K562 (cell line): ENCODE data around the gene NBR1. TPM values are rescaled to one million over a fixed set of nuclear protein-coding genes. Genes with fewer than 3 reads are reported as not detected.

Experiments used
- ATAC-seq: fragments of 200-7000 bp; cut with Tn5 transposase; 3 replicates; pipeline ENCODE4 v1.9.1; 2020; ENCODE audit warnings: moderate library complexity
- BruUV-seq: library from RNA; stranded (reverse); fragments of 400-500 nt; replicated peaks from 2 replicates; lab custom pipeline; 2021; lab: Mats Ljungman, UMichigan
- CTCF ChIA-PET: fragments of 300-600 bp; formaldehyde crosslinking; extraction: SDS; loops from one replicate; lab custom pipeline; 2021; ENCODE audit warnings: low intra/inter-chr PET ratio; lab: Yijun Ruan, JAX
- POLR2A ChIA-PET: fragments of 300-600, 350-650 bp; sonication (Branson Sonifier 250); formaldehyde crosslinking; extraction: SDS; loops from one replicate; lab custom pipeline; 2021; ENCODE audit warnings: antibody characterized with exemption, inconsistent platforms; lab: Yijun Ruan, JAX
- DNase-seq, 4 experiments: peaks; one replicate each; pipeline versions ENCODE4 v3.0.0 to v3.0.0-alpha.2; 2011 to 2018; ENCODE audit warnings: low spot score in 3 of 4, mixed read lengths in 3 of 4; ENCODE audit errors: extremely low read depth in 1 of 4
- FAIRE-seq: peaks from 2 replicates; lab custom pipeline; 2011; peaks lifted over from hg19 to GRCh38; lab: Jason Lieb, UNC
- H2AFZ ChIP-seq: 2 replicates; pipeline ENCODE4 v1.6.0; 2011; ENCODE audit warnings: low read depth, low read length, control low read depth, inconsistent platforms
- H3K27ac ChIP-seq: fragments of 200-600 bp; 3 replicates; pipeline ENCODE4 v1.8.0; 2011; ENCODE audit warnings: low read depth, mild to moderate bottlenecking, control low read depth, inconsistent platforms, low read length, moderate library complexity, mixed read lengths; ENCODE audit errors: extremely low read depth
- H3K27me3 ChIP-seq, 2 experiments: fragments of 300-600 bp in 1 of 2; 2 replicates in 1 of 2; 3 replicates in 1 of 2; pipeline versions ENCODE4 v1.6.0 to v1.8.0; 2011; ENCODE audit warnings: inconsistent platforms in 2 of 2, low read length in 2 of 2, mild to moderate bottlenecking in 1 of 2, mixed read lengths in 1 of 2, moderate library complexity in 1 of 2; ENCODE audit not compliant: control insufficient read depth in 2 of 2, insufficient read depth in 2 of 2
- H3K36me3 ChIP-seq: fragments of 300-600 bp; 3 replicates; pipeline ENCODE4 v1.8.0; 2011; ENCODE audit warnings: mild to moderate bottlenecking, low read length, inconsistent platforms; ENCODE audit not compliant: control insufficient read depth, insufficient read depth
- H3K4me1 ChIP-seq, 2 experiments: fragments of 200-600 bp in 1 of 2; replicated peaks in 1 of 2; 2 replicates in 1 of 2; 3 replicates in 1 of 2; pipeline versions ENCODE4 v1.5.1 to v1.8.0; 2011; ENCODE audit warnings: inconsistent platforms in 2 of 2, low read length in 2 of 2, mild to moderate bottlenecking in 1 of 2, mixed read lengths in 1 of 2, moderate library complexity in 1 of 2; ENCODE audit not compliant: control insufficient read depth in 2 of 2, insufficient read depth in 2 of 2
- H3K4me2 ChIP-seq: 2 replicates; pipeline ENCODE4 v1.6.1; 2011; ENCODE audit warnings: low read length, control low read depth, inconsistent platforms, mixed read lengths; ENCODE audit not compliant: insufficient read depth
- H3K4me3 ChIP-seq: fragments of 200-600 bp; sonication (generic), shearing (Covaris generic); 2 replicates; pipeline ENCODE4 v1.5.1; 2016; ENCODE audit warnings: control low read depth, inconsistent platforms
- H3K79me2 ChIP-seq: fragments of 200-600 bp; 3 replicates; pipeline ENCODE4 v1.8.0; 2011; ENCODE audit warnings: low read length, inconsistent platforms; ENCODE audit not compliant: control insufficient read depth, insufficient read depth
- H3K9ac ChIP-seq, 2 experiments: 2 replicates each; pipeline versions ENCODE4 v1.6.0 to v1.6.1; 2011; ENCODE audit warnings: low read depth in 2 of 2, low read length in 2 of 2, control low read depth in 1 of 2, inconsistent platforms in 1 of 2, mild to moderate bottlenecking in 1 of 2, mixed read lengths in 1 of 2; ENCODE audit not compliant: insufficient read depth in 1 of 2
- H3K9me1 ChIP-seq: one replicate; pipeline ENCODE4 v1.6.0; 2011; ENCODE audit warnings: inconsistent platforms, mild to moderate bottlenecking, low read length, moderate library complexity; ENCODE audit not compliant: control insufficient read depth, insufficient read depth
- H3K9me3 ChIP-seq: replicated peaks from 2 replicates; pipeline ENCODE4 v1.5.1; 2011; ENCODE audit warnings: low read depth, low read length, inconsistent platforms; ENCODE audit not compliant: control insufficient read depth, insufficient read depth
- H4K20me1 ChIP-seq: replicated peaks from 2 replicates; pipeline ENCODE4 v1.6.1; 2011; ENCODE audit warnings: low read length, inconsistent platforms, mixed read lengths; ENCODE audit not compliant: control insufficient read depth, insufficient read depth
- AFF4 ChIP-seq: sonication (generic); formaldehyde crosslinking; IDR thresholded peaks from 2 replicates; pipeline ENCODE4 v1.8.0; 2023; ENCODE audit warnings: mild to moderate bottlenecking, missing genetic modification reagents
- CBX1 ChIP-seq: sonication (generic); IDR thresholded peaks from 2 replicates; pipeline ENCODE4 v1.6.1; 2016; ENCODE audit warnings: antibody characterized with exemption, low read depth, mild to moderate bottlenecking
- ELK3 ChIP-seq: fragments of 450-650 bp; formaldehyde crosslinking; IDR thresholded peaks from 2 replicates; pipeline ENCODE4 v1.4.0; 2020; ENCODE audit warnings: mild to moderate bottlenecking
- HCFC1 ChIP-seq: IDR thresholded peaks from 2 replicates; pipeline ENCODE4 v1.6.1; 2012; ENCODE audit warnings: low read depth, low read length, improper control_type of control experiment
- KAT7 ChIP-seq: sonication (generic); formaldehyde crosslinking; IDR thresholded peaks from 2 replicates; pipeline ENCODE4 v1.8.0; 2022; ENCODE audit warnings: missing genetic modification reagents, mild to moderate bottlenecking, borderline replicate concordance
- POLR2G ChIP-seq: fragments of 200-400 bp; formaldehyde crosslinking; IDR thresholded peaks from 2 replicates; pipeline ENCODE4 v1.6.1; 2017; ENCODE audit warnings: low read depth, mild to moderate bottlenecking, antibody characterized with exemption, low read length, moderate library complexity
- RBBP5 ChIP-seq: fragments of 200-600 bp; sonication (generic); IDR thresholded peaks from 2 replicates; pipeline ENCODE4 v1.6.1; 2012; ENCODE audit warnings: borderline replicate concordance, mild to moderate bottlenecking, low read length, control low read depth, inconsistent platforms; ENCODE audit not compliant: insufficient read depth, poor library complexity, severe bottlenecking
- RBFOX2 ChIP-seq: fragments of 200-400 bp; formaldehyde crosslinking; IDR thresholded peaks from 2 replicates; pipeline ENCODE4 v1.6.1; 2017; ENCODE audit warnings: low read depth, mild to moderate bottlenecking, low read length, moderate library complexity
- RBM22 ChIP-seq: fragments of 200-400 bp; formaldehyde crosslinking; IDR thresholded peaks from 2 replicates; pipeline ENCODE4 v1.6.1; 2018; ENCODE audit warnings: low read length, low read depth; ENCODE audit not compliant: poor library complexity, severe bottlenecking
- SRSF1 ChIP-seq: fragments of 200-400 bp; formaldehyde crosslinking; IDR thresholded peaks from 2 replicates; pipeline ENCODE4 v1.6.1; 2017; ENCODE audit warnings: mild to moderate bottlenecking, low read depth, low read length, moderate library complexity
- XRCC5 ChIP-seq: fragments of 200-400 bp; formaldehyde crosslinking; IDR thresholded peaks from 2 replicates; pipeline ENCODE4 v1.6.1; 2017; ENCODE audit warnings: low read depth, mild to moderate bottlenecking, low read length
- YY1 ChIP-seq, 3 experiments: IDR thresholded peaks; 2 replicates each; pipeline ENCODE4 v1.6.1; 2011; ENCODE audit warnings: low read length in 2 of 3, mild to moderate bottlenecking in 2 of 3, moderate library complexity in 2 of 3, borderline replicate concordance in 1 of 3, control low read depth in 1 of 3, low read depth in 1 of 3; ENCODE audit not compliant: insufficient read depth in 3 of 3, insufficient replicate concordance in 2 of 3, control insufficient read depth in 1 of 3, insufficient read length in 1 of 3; ENCODE audit errors: extremely low read depth in 1 of 3
- ZFPM2 ChIP-seq: fragments of 250-450 bp; sonication (Bioruptor Pico); IDR thresholded peaks from 2 replicates; pipeline ENCODE4 v1.5.1; 2022; ENCODE audit warnings: mild to moderate bottlenecking
- WGBS: fragments of 100-300 bp; shearing (Covaris generic); methylation state at CpG from one replicate; pipeline ENCODE4 v1.1.6; 2016; ENCODE audit warnings: low coverage, mixed read lengths; ENCODE audit not compliant: insufficient coverage; ENCODE audit errors: missing lambda C conversion rate; 5-methylcytosine and 5-hydroxymethylcytosine counted together
- in situ Hi-C: fragments of 300-500 bp; cut with MboI; formaldehyde crosslinking; loops from 4 replicates; pipeline ENCODE4 v1.15.0; 2018; ENCODE audit warnings: inconsistent platforms, mixed read lengths
- intact Hi-C: fragments of 100-400 bp; cut with micrococcal nuclease; formaldehyde crosslinking; loops from 2 replicates; pipeline ENCODE4 v1.14.2; 2022
- polyA plus RNA-seq, 8 experiments: library from polyadenylated mRNA; depleted of rRNA in 4 of 8; stranded (reverse) in 5 of 8; unstranded in 3 of 8; fragments of >200 nt; fragmentation: Nextera tagmentation in 2 of 8; fragmentation: Illumina TruSeq in 1 of 8; extraction: Ambion mirVana in 2 of 8; extraction: Trizol in 1 of 8; gene quantifications; 2 replicates each; pipeline versions ENCODE4 v1.2.1 to v1.2.3, GENCODE V29; 2011 to 2014; ENCODE audit warnings: inconsistent platforms in 1 of 8, missing spikeins in 1 of 8
- total RNA-seq, 7 experiments: library from RNA; depleted of rRNA in 6 of 7; stranded (reverse); fragments of >200 nt in 6 of 7; fragmentation: Illumina TruSeq in 2 of 7; extraction: Trizol in 2 of 7; gene quantifications; 2 replicates each; pipeline versions ENCODE4 v1.2.1 to v1.2.3, GENCODE V29; 2011 to 2021; ENCODE audit warnings: low replicate concordance in 1 of 7

The NBR1 gene
- total and polyA plus RNA-seq, 9 of the 15 experiments (the other 6 are each of a cell fraction or from before 2014, with no cell fraction given) = 4.2 to 70.1 (median 39.9) TPM

DNA sequence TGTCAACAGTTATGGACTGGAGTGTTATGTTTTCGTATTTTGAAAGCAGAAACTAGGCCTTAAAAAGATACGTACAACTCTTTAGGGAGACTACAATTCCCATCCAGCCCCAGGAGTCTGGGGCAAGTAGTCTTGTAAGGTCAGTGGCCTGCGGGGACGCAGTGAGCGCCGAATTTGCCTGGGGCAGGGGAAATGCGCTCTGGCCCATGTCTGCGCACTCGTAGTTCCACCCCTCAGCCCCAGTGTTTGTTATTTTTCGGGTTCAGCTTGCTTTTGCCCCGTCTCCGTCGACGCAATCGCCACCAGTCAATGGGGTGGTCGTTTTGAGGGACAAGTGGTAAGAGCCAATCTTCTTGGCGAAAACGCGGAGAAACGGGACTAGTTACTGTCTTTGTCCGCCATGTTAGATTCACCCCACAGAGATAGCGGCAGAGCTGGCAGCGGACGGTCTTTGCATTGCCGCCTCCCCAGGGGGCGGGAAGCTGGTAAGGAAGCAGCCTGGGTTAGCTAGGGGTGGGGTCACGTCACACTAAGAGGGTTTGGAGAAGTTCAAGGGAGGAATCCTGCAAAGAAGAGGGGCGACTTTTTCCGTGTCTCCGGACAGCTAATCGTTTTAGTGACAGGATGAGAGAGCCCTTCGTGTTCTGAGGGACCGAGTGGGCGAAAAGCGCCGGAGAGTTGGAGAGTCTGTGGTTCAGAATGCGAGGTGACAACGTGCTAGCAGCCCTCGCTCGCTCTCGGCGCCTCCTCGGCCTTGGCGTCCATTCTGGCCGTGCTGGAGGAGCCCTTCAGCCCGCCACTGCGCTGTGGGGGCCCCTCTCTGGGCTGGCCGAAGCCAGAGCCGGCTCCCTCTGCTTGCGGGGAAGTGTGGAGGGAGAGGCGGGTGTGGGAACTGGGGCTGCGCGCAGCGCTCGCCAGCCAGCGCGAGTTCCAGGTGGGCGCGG is 44.8 kb upstream of the NBR1 start:
- 45% methylated on average over 43 of the region's 59 CpGs for WGBS
- H3K9ac ChIP-seq = peak overlapping the region; percentile 94 to 100
- no peaks in the 10 kb centered on the region for H4K20me1 ChIP-seq
- ChIA-PET POLR2A (interaction anchor here (0.6 to 2.5 kb wide), 13 partner anchors 12 to 192 kb away, joined by 3 to 13 read pairs (median 4); no protein-coding TSS in a partner anchor), CTCF (interaction anchor here (0.8 kb wide), 1 partner anchor 46 kb away, joined by 4 read pairs; no protein-coding TSS in a partner anchor)
- H3K4me1 ChIP-seq = peaks cover 4 to 13% of the 10 kb centered on the region in 2 experiments; a peak in 4 of 5 replicates
- H3K36me3 ChIP-seq = peaks cover 46% of the 10 kb centered on the region; the same call in 2 of the 3 replicates
- DNase-seq = peak; percentile 27 to 51 (median 40)
- TSS peak; percentile 89 for BruUV-seq
- FAIRE-seq = no peak
- no peaks in the 10 kb centered on the region for H3K27me3 ChIP-seq
- H3K27ac ChIP-seq = peak overlapping the region; percentile 98
- in situ Hi-C loops = no loop called here
- peak; percentile 27; the same call in 2 of the 3 replicates for ATAC-seq
- peak overlapping the region; percentile 74 for H3K4me3 ChIP-seq
- intact Hi-C loops = loop anchor here (1.0 to 2.0 kb wide), 2 partner anchors 45 to 101 kb away; partner anchors contain the start of genes NBR1 and RND2
- peak overlapping the region; percentile 92 for H2AFZ ChIP-seq
- H3K9me1 ChIP-seq = no peaks in the 10 kb centered on the region
- peak overlapping the region; percentile 96 for H3K4me2 ChIP-seq
- H3K9me3 ChIP-seq = no peaks in the 10 kb centered on the region
- H3K79me2 ChIP-seq = peaks cover 53% of the 10 kb centered on the region
- TF ChIP-seq ELK3 (CRISPR knock-in tag) (no peak), POLR2G (peak; percentile 68), YY1 (IDR thresholded peaks at IDR 0.05; ENCODE audit: borderline replicate concordance in 1 of 3, control insufficient read depth in 1 of 3, extremely low read depth in 1 of 3, insufficient read depth in 3 of 3, insufficient read length in 1 of 3, insufficient replicate concordance in 2 of 3, low read depth in 1 of 3, low read length in 2 of 3) (peak in 2 of 3 experiments; percentile 35 to 76), RBFOX2 (peak; percentile 88), AFF4 (CRISPR knock-in tag) (peak; percentile 77; the same call in 1 of the 2 replicates), ZFPM2 (CRISPR knock-in tag) (peak; percentile 50; the same call in 1 of the 2 replicates), RBBP5 (no peak), SRSF1 (no peak), KAT7 (CRISPR knock-in tag) (peak; percentile 68; the same call in 1 of the 2 replicates), XRCC5 (0 out of 2 replicates have a peak, but pooled peaks have one; percentile 16), CBX1 (0 out of 2 replicates have a peak, but pooled peaks have one; percentile 25), RBM22 (peak; percentile 47), HCFC1 (peak; percentile 6; the same call in 1 of the 2 replicates)
